H1 (cell line): ENCODE results near the gene GLRB. TPM values are rescaled to one million over a fixed set of nuclear protein-coding genes. Genes with fewer than 3 reads are reported as not detected.

Source experiments
- CTCF ChIA-PET: fragments of 300-600 bp; sonication (Branson Sonifier 250); formaldehyde crosslinking; loops from one replicate; lab custom pipeline; 2021; ENCODE audit not compliant: partially characterized antibody; lab: Charles Lee
- POLR2A ChIA-PET: fragments of 300-600 bp; sonication (Branson Sonifier 250); formaldehyde crosslinking; loops from one replicate; lab custom pipeline; 2021; ENCODE audit warnings: inconsistent platforms; ENCODE audit not compliant: partially characterized antibody; lab: Charles Lee
- DNase-seq, 2 experiments: peaks; one replicate each; pipeline versions ENCODE4 v3.0.0 to v3.0.0-alpha.2; 2010 to 2022; ENCODE audit warnings: low spot score in 2 of 2, low read depth in 1 of 2, mixed read lengths in 1 of 2
- FAIRE-seq: peaks from 2 replicates; lab custom pipeline; 2011; peaks lifted over from hg19 to GRCh38; lab: Jason Lieb, UNC
- H2AFZ ChIP-seq: 2 replicates; pipeline ENCODE4 v1.8.1; 2012; ENCODE audit warnings: low read length, inconsistent platforms
- H2AK5ac ChIP-seq: 2 replicates; pipeline ENCODE4 v1.6.1; 2013; ENCODE audit warnings: low read depth, low read length
- H2BK120ac ChIP-seq: replicated peaks from 2 replicates; pipeline ENCODE3; 2013; ENCODE audit warnings: low read depth, low read length, inconsistent platforms
- H2BK12ac ChIP-seq: 2 replicates; pipeline ENCODE4 v1.6.1; 2013; ENCODE audit warnings: low read depth, low read length
- H2BK15ac ChIP-seq: 2 replicates; pipeline ENCODE4 v1.6.1; 2013; ENCODE audit warnings: low read length
- H2BK20ac ChIP-seq: 2 replicates; pipeline ENCODE4 v1.6.1; 2013; ENCODE audit warnings: low read length
- H2BK5ac ChIP-seq: 2 replicates; pipeline ENCODE4 v1.6.1; 2013; ENCODE audit warnings: low read depth, low read length
- H3K14ac ChIP-seq: 2 replicates; pipeline ENCODE4 v1.6.1; 2013; ENCODE audit warnings: inconsistent platforms; ENCODE audit not compliant: insufficient read length
- H3K18ac ChIP-seq: 2 replicates; pipeline ENCODE4 v1.6.1; 2013; ENCODE audit warnings: low read length; ENCODE audit errors: extremely low read depth
- H3K23ac ChIP-seq: 2 replicates; pipeline ENCODE4 v1.6.1; 2013; ENCODE audit warnings: inconsistent platforms; ENCODE audit not compliant: insufficient read length
- H3K23me2 ChIP-seq: 2 replicates; pipeline ENCODE4 v1.6.1; 2013; ENCODE audit warnings: low read depth, low read length
- H3K27ac ChIP-seq: 2 replicates; pipeline ENCODE4 v1.6.1; 2011; ENCODE audit warnings: low read depth, low read length, inconsistent platforms
- H3K27me3 ChIP-seq, 4 experiments: replicated peaks in 1 of 4; 1 replicate in 1 of 4; 2 replicates in 3 of 4; pipeline versions ENCODE4 v1.6.1 to v1.8.1; 2011 to 2013; ENCODE audit warnings: low read length in 3 of 4, mild to moderate bottlenecking in 3 of 4, inconsistent platforms in 2 of 4, mixed read lengths in 2 of 4, moderate library complexity in 1 of 4; ENCODE audit not compliant: control insufficient read depth in 3 of 4, insufficient read depth in 3 of 4; ENCODE audit errors: extremely low read depth in 1 of 4
- H3K36me3 ChIP-seq, 4 experiments: 2 replicates each; pipeline versions ENCODE4 v1.6.1 to v1.8.1; 2011 to 2013; ENCODE audit warnings: mild to moderate bottlenecking in 4 of 4, low read length in 3 of 4, moderate library complexity in 2 of 4, control low read depth in 1 of 4, inconsistent platforms in 1 of 4; ENCODE audit not compliant: insufficient read depth in 4 of 4, control insufficient read depth in 2 of 4
- H3K4ac ChIP-seq: replicated peaks from 2 replicates; pipeline ENCODE3; 2013; ENCODE audit warnings: low read length, low read depth, mixed read lengths, inconsistent platforms; ENCODE audit not compliant: insufficient read length
- H3K4me1 ChIP-seq, 4 experiments: replicated peaks in 1 of 4; 1 replicate in 1 of 4; 2 replicates in 3 of 4; pipeline versions ENCODE4 v1.6.1 to v1.8.1; 2011 to 2013; ENCODE audit warnings: low read length in 3 of 4, inconsistent platforms in 2 of 4, mixed read lengths in 1 of 4; ENCODE audit not compliant: insufficient read depth in 4 of 4, control insufficient read depth in 3 of 4
- H3K4me2 ChIP-seq, 2 experiments: 2 replicates each; pipeline versions ENCODE4 v1.6.1 to v1.8.1; 2011 to 2013; ENCODE audit warnings: low read depth in 2 of 2, low read length in 2 of 2, control low read depth in 1 of 2, inconsistent platforms in 1 of 2, mild to moderate bottlenecking in 1 of 2; ENCODE audit not compliant: insufficient read depth in 1 of 2
- H3K4me3 ChIP-seq, 4 experiments: fragments of 200-600, 300-600 bp in 1 of 4; sonication (generic), shearing (Covaris generic), sonication (Bioruptor Twin) in 1 of 4; 2 replicates each; pipeline versions ENCODE4 v1.5.1 to v1.8.1; 2011 to 2016; ENCODE audit warnings: low read length in 4 of 4, low read depth in 3 of 4, control low read depth in 2 of 4, inconsistent platforms in 2 of 4, mild to moderate bottlenecking in 2 of 4, mixed read lengths in 1 of 4, moderate library complexity in 1 of 4; ENCODE audit not compliant: insufficient read depth in 2 of 4; ENCODE audit errors: extremely low read depth in 1 of 4
- H3K56ac ChIP-seq: replicated peaks from 2 replicates; pipeline ENCODE3; 2013; ENCODE audit warnings: low read depth, mild to moderate bottlenecking, mixed read lengths, low read length, inconsistent platforms; ENCODE audit not compliant: insufficient read length
- H3K79me1 ChIP-seq: 2 replicates; pipeline ENCODE4 v1.6.1; 2013; ENCODE audit warnings: low read depth, low read length, control low read depth
- H3K79me2 ChIP-seq, 2 experiments: 2 replicates each; pipeline versions ENCODE4 v1.6.1 to v1.8.1; 2012 to 2013; ENCODE audit warnings: low read length in 2 of 2, mild to moderate bottlenecking in 2 of 2, inconsistent platforms in 1 of 2; ENCODE audit not compliant: insufficient read depth in 2 of 2, control insufficient read depth in 1 of 2
- H3K9ac ChIP-seq, 4 experiments: replicated peaks in 1 of 4; 1 replicate in 1 of 4; 2 replicates in 3 of 4; pipeline versions ENCODE4 v1.6.1 to v1.8.1; 2011 to 2013; ENCODE audit warnings: low read depth in 3 of 4, low read length in 3 of 4, control low read depth in 2 of 4, mild to moderate bottlenecking in 2 of 4, moderate library complexity in 2 of 4, inconsistent platforms in 1 of 4; ENCODE audit errors: extremely low read depth in 1 of 4
- H3K9me3 ChIP-seq, 2 experiments: 2 replicates each; pipeline versions ENCODE4 v1.6.1 to v1.8.1; 2012 to 2013; ENCODE audit warnings: mild to moderate bottlenecking in 2 of 2, moderate library complexity in 2 of 2, control low read depth in 1 of 2, inconsistent platforms in 1 of 2, low read depth in 1 of 2, low read length in 1 of 2, mixed read lengths in 1 of 2; ENCODE audit not compliant: insufficient read depth in 2 of 2
- H4K20me1 ChIP-seq, 2 experiments: replicated peaks in 1 of 2; 2 replicates each; pipeline versions ENCODE3 to v1.8.1; 2011 to 2013; ENCODE audit warnings: inconsistent platforms in 2 of 2, low read length in 2 of 2, mild to moderate bottlenecking in 1 of 2; ENCODE audit not compliant: insufficient read depth in 2 of 2, control insufficient read depth in 1 of 2
- H4K5ac ChIP-seq: 2 replicates; pipeline ENCODE4 v1.6.1; 2013; ENCODE audit warnings: low read length, low read depth, mixed read lengths, inconsistent platforms; ENCODE audit not compliant: insufficient read length
- H4K8ac ChIP-seq: 2 replicates; pipeline ENCODE4 v1.8.0; 2013; ENCODE audit warnings: mild to moderate bottlenecking, moderate library complexity, low read length, inconsistent platforms; ENCODE audit not compliant: insufficient read depth; ENCODE audit errors: extremely low read depth
- H4K91ac ChIP-seq: replicated peaks from 2 replicates; pipeline ENCODE3; 2013; ENCODE audit warnings: low read length, mixed read lengths, inconsistent platforms; ENCODE audit not compliant: insufficient read length
- BRCA1 ChIP-seq: IDR thresholded peaks from 2 replicates; pipeline ENCODE4 v1.6.1; 2012; ENCODE audit warnings: low read depth, low read length, improper control_type of control experiment
- WGBS, 2 experiments: shearing (Covaris generic) in 1 of 2; methylation state at CpG; one replicate each; pipeline versions ENCODE4 v1.1.6 to v1.1.7; 2013 to 2015; ENCODE audit warnings: low lambda C conversion rate in 2 of 2, mixed read lengths in 2 of 2, inconsistent platforms in 1 of 2, low coverage in 1 of 2, missing lambda C conversion rate in 1 of 2; ENCODE audit not compliant: insufficient replicate concordance in 2 of 2, insufficient coverage in 1 of 2, insufficient read length in 1 of 2; ENCODE audit errors: extremely low coverage in 1 of 2, missing lambda C conversion rate in 1 of 2; 5-methylcytosine and 5-hydroxymethylcytosine counted together
- polyA plus RNA-seq, 7 experiments: library from polyadenylated mRNA; depleted of rRNA in 3 of 7; stranded (reverse) in 5 of 7; unstranded in 2 of 7; fragments of >200 nt in 5 of 7; fragments of 200-250 nt in 2 of 7; gene quantifications; 1 replicate in 5 of 7; 2 replicates in 1 of 7; 4 replicates in 1 of 7; pipeline versions ENCODE4 v1.2.1 to v1.2.3, GENCODE V29; 2011 to 2013; ENCODE audit warnings: missing spikeins in 2 of 7, mixed read lengths in 2 of 7
- total RNA-seq: library from RNA; stranded (reverse); fragmentation: NEBNext Ultra II Directional; extraction: Animal tissue kit (Norgen Biotek cat#: 25700); gene quantifications from 2 replicates; pipeline ENCODE4 v1.2.1, GENCODE V29; 2021

The GLRB gene
- total and polyA plus RNA-seq, 2 of the 8 experiments (the other 6 are each of a cell fraction or from before 2014, with no cell fraction given), result 0.33 to 1.1 TPM

DNA sequence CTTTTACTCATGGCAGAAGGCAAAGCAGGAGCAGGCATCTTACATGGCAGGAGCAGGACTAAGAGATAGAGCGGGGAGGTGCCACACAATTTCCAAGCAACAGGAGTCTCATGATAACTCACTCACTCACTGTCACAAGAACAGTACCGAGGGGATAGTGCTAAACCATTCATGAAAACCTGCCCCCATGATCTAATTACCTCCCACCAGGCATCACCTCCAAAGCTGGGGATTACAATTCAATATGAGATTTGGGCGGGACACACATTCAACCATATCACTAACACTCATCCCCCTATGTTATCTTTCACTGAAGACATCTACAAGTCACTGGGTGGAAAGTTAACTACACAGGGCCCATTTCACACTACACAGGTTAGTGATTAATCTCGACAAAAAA, 25.4 kb upstream of the GLRB start:
- DNase-seq (no peak), FAIRE-seq (no peak)
- Histone ChIP-seq H3K23ac (no peak overlapping the region), H3K79me2 (no peaks in the 10 kb centered on the region), H2BK5ac (no peak overlapping the region), H3K27ac (no peak overlapping the region), H3K4me3 (no peak overlapping the region), H3K18ac (no peak overlapping the region), H2AFZ (no peak overlapping the region), H2BK20ac (no peak overlapping the region), H3K4ac (no peak overlapping the region), H3K36me3 (no peaks in the 10 kb centered on the region), H3K56ac (no peak overlapping the region), H4K20me1 (no peaks in the 10 kb centered on the region), H2AK5ac (no peak overlapping the region), H3K4me2 (no peak overlapping the region), H3K9me3 (no peaks in the 10 kb centered on the region), H2BK120ac (no peak overlapping the region), H4K91ac (no peak overlapping the region), H3K79me1 (no peaks in the 10 kb centered on the region), H2BK15ac (no peak overlapping the region), H2BK12ac (no peak overlapping the region), H4K5ac (no peak overlapping the region), H3K14ac (no peak overlapping the region), H4K8ac (no peak overlapping the region), H3K27me3 (no peaks in the 10 kb centered on the region), H3K9ac (no peak overlapping the region), H3K4me1 (no peaks in the 10 kb centered on the region), H3K23me2 (no peaks in the 10 kb centered on the region)
- CTCF ChIA-PET, result interaction anchor here (1.4 kb wide), 1 partner anchor 82 kb away, joined by 3 read pairs; no protein-coding TSS in a partner anchor
- WGBS, 2 experiments, result 89% methylated on average over 4 of the region's 4 CpGs; no CpG with 5 or more reads in 1 of the 2 experiments
- TF ChIP-seq BRCA1, result no peak
- POLR2A ChIA-PET, result no interaction called here
